CD14-positive monocyte (primary cell): Measurements from ENCODE around the gene RGS19. TPM values are rescaled to one million over a fixed set of nuclear protein-coding genes. Genes with fewer than 3 reads are reported as not detected.

Experiments used
- DNase-seq, 3 donors: peaks; one replicate each; pipeline ENCODE4 v3.0.0-alpha.2; 2011 to 2022
- H2AFZ ChIP-seq: 2 replicates; pipeline ENCODE4 v1.6.0; 2012; ENCODE audit warnings: mild to moderate bottlenecking, low read depth, low read length, inconsistent platforms; ENCODE audit not compliant: insufficient read depth, poor library complexity, severe bottlenecking
- H3K27ac ChIP-seq, 2 donors: 1 replicate in 1 of 2; 2 replicates in 1 of 2; pipeline ENCODE4 v1.5.1; 2012 to 2013; ENCODE audit warnings: low read length in 2 of 2, control low read depth in 1 of 2, inconsistent platforms in 1 of 2, low read depth in 1 of 2, mild to moderate bottlenecking in 1 of 2
- H3K27me3 ChIP-seq, 2 donors: one replicate each; pipeline versions ENCODE4 v1.6.0 to v1.6.1; 2011 to 2013; ENCODE audit warnings: low read length in 2 of 2; ENCODE audit not compliant: control insufficient read depth in 2 of 2, insufficient read depth in 2 of 2
- H3K36me3 ChIP-seq, 2 donors: replicated peaks in 1 of 2; 1 replicate in 1 of 2; 2 replicates in 1 of 2; pipeline versions ENCODE4 v1.5.1 to v1.6.1; 2012 to 2013; ENCODE audit warnings: low read length in 2 of 2, control low read depth in 1 of 2, inconsistent platforms in 1 of 2, mild to moderate bottlenecking in 1 of 2; ENCODE audit not compliant: insufficient read depth in 2 of 2, control insufficient read depth in 1 of 2
- H3K4me1 ChIP-seq, 2 donors: 1 replicate in 1 of 2; 2 replicates in 1 of 2; pipeline versions ENCODE4 v1.5.1 to v1.6.1; 2012 to 2013; ENCODE audit warnings: low read length in 2 of 2, control low read depth in 1 of 2, inconsistent platforms in 1 of 2, mild to moderate bottlenecking in 1 of 2, moderate library complexity in 1 of 2; ENCODE audit not compliant: insufficient read depth in 2 of 2, control insufficient read depth in 1 of 2
- H3K4me2 ChIP-seq: replicated peaks from 2 replicates; pipeline ENCODE3; 2012; ENCODE audit warnings: low read length, moderate library complexity, mild to moderate bottlenecking; ENCODE audit not compliant: poor library complexity, severe bottlenecking; ENCODE audit errors: extremely low read depth
- H3K4me3 ChIP-seq, 3 experiments: fragments of 200-600 bp in 1 of 3; sonication (generic) in 1 of 3; replicated peaks in 1 of 3; 1 replicate in 2 of 3; 2 replicates in 1 of 3; pipeline ENCODE4 v1.5.1; 2011 to 2013; ENCODE audit warnings: low read length in 3 of 3, mild to moderate bottlenecking in 3 of 3, control low read depth in 2 of 3, low read depth in 2 of 3, inconsistent platforms in 1 of 3, moderate library complexity in 1 of 3
- H3K79me2 ChIP-seq: 2 replicates; pipeline ENCODE4 v1.6.0; 2012; ENCODE audit warnings: mild to moderate bottlenecking, control low read depth, inconsistent platforms, low read length, moderate library complexity; ENCODE audit not compliant: insufficient read depth
- H3K9ac ChIP-seq: 2 replicates; pipeline ENCODE4 v1.6.0; 2017; ENCODE audit warnings: low read length, mild to moderate bottlenecking; ENCODE audit not compliant: insufficient read depth, poor library complexity, severe bottlenecking
- H3K9me3 ChIP-seq, 2 donors: replicated peaks in 1 of 2; 1 replicate in 1 of 2; 2 replicates in 1 of 2; pipeline versions ENCODE4 v1.5.1 to v1.6.1; 2012 to 2013; ENCODE audit warnings: low read length in 2 of 2, control low read depth in 1 of 2; ENCODE audit not compliant: control insufficient read depth in 1 of 2, insufficient read depth in 1 of 2
- H4K20me1 ChIP-seq: 2 replicates; pipeline ENCODE4 v1.6.0; 2012; ENCODE audit warnings: mild to moderate bottlenecking, low read length, control low read depth, moderate library complexity; ENCODE audit not compliant: insufficient read depth
- H3K27ac Mint-ChIP-seq, 7 donors: one replicate each; pipeline ENCODE4 v1.8.0; 2020; ENCODE audit warnings: mild to moderate bottlenecking in 7 of 7, mixed read lengths in 7 of 7, moderate library complexity in 6 of 7, inconsistent platforms in 2 of 7
- H3K27me3 Mint-ChIP-seq, 3 donors: one replicate each; pipeline ENCODE4 v1.8.0; 2021 to 2022; ENCODE audit warnings: low read depth in 3 of 3, mild to moderate bottlenecking in 3 of 3, mixed read lengths in 3 of 3, moderate library complexity in 3 of 3, inconsistent platforms in 1 of 3
- H3K36me3 Mint-ChIP-seq, 2 donors: one replicate each; pipeline ENCODE4 v1.8.0; 2020; ENCODE audit warnings: mixed read lengths in 2 of 2, inconsistent platforms in 1 of 2, mild to moderate bottlenecking in 1 of 2
- H3K4me1 Mint-ChIP-seq: one replicate; pipeline ENCODE4 v1.8.0; 2020; ENCODE audit warnings: mild to moderate bottlenecking, mixed read lengths
- H3K4me3 Mint-ChIP-seq, 2 donors: one replicate each; pipeline ENCODE4 v1.8.0; 2020; ENCODE audit warnings: mild to moderate bottlenecking in 2 of 2, mixed read lengths in 2 of 2, moderate library complexity in 1 of 2
- H3K9me3 Mint-ChIP-seq, 7 donors: one replicate each; pipeline ENCODE4 v1.8.0; 2020 to 2022; ENCODE audit warnings: mixed read lengths in 7 of 7, mild to moderate bottlenecking in 6 of 7, moderate library complexity in 6 of 7, inconsistent platforms in 2 of 7
- WGBS: methylation state at CpG from one replicate; pipeline ENCODE4 v1.1.5; 2013; ENCODE audit warnings: missing lambda C conversion rate; ENCODE audit not compliant: insufficient coverage; 5-methylcytosine and 5-hydroxymethylcytosine counted together
- intact Hi-C, 2 donors: fragments of 100-400 bp; cut with micrococcal nuclease; formaldehyde crosslinking; loops; one replicate each; pipeline versions ENCODE4 v1.15.0 to v1.15.1; 2023
- polyA plus RNA-seq, 3 donors: library from polyadenylated mRNA; depleted of rRNA in 1 of 3; unstranded in 2 of 3; stranded (reverse) in 1 of 3; fragments of 300-500 nt in 2 of 3; fragments of >200 nt in 1 of 3; fragmentation: Illumina TruSeq in 2 of 3; gene quantifications; 1 replicate in 2 of 3; 2 replicates in 1 of 3; pipeline ENCODE4 v1.2.3, GENCODE V29; 2012 to 2021
- TF ChIP-seq, protein P1 (sequence below): fragments of 200-600 bp; IDR thresholded peaks from one replicate; pipeline ENCODE4 v1.8.0; 2022; ENCODE audit warnings: antibody characterized with exemption, mild to moderate bottlenecking

RGS19 gene
- polyA plus RNA-seq, 3 donors: 235 to 280 (median 244) TPM

DNA sequence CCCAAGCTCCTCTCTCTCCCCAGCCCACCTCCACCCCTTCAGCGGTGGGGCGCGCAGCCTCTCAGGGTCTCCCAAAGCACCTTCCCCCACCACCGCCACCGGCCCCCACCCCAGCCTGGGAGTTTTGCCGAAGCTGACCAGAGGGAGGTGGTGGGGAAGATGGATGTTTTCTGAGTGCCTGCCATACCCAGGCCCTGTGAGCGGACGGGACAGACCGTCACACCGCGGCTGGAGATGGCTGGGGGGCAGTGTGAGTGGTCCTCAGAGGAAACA is 37.6 kb downstream of the RGS19 start:
- no peak overlapping the region for H3K27ac ChIP-seq
- H3K4me1 ChIP-seq: peaks cover 24 to 40% of the 10 kb centered on the region in 2 donors
- peaks cover 0 to 7% (median 2%) of the 10 kb centered on the region in 7 donors for H3K9me3 Mint-ChIP-seq
- peak overlapping the region; percentile 64 for H3K9ac ChIP-seq
- H3K4me3 Mint-ChIP-seq: peak overlapping the region; percentile 78 to 88
- no peaks in the 10 kb centered on the region for H3K79me2 ChIP-seq
- peak overlapping the region; percentile 83 for H2AFZ ChIP-seq
- no peak overlapping the region for H3K27ac Mint-ChIP-seq
- H3K27me3 ChIP-seq: peaks cover 24 to 67% of the 10 kb centered on the region in 2 donors
- TF ChIP-seq, protein P1, sequence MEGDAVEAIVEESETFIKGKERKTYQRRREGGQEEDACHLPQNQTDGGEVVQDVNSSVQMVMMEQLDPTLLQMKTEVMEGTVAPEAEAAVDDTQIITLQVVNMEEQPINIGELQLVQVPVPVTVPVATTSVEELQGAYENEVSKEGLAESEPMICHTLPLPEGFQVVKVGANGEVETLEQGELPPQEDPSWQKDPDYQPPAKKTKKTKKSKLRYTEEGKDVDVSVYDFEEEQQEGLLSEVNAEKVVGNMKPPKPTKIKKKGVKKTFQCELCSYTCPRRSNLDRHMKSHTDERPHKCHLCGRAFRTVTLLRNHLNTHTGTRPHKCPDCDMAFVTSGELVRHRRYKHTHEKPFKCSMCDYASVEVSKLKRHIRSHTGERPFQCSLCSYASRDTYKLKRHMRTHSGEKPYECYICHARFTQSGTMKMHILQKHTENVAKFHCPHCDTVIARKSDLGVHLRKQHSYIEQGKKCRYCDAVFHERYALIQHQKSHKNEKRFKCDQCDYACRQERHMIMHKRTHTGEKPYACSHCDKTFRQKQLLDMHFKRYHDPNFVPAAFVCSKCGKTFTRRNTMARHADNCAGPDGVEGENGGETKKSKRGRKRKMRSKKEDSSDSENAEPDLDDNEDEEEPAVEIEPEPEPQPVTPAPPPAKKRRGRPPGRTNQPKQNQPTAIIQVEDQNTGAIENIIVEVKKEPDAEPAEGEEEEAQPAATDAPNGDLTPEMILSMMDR: no peak
- peaks cover 21% of the 10 kb centered on the region for H3K4me1 Mint-ChIP-seq
- intact Hi-C loops: no loop called here
- no peaks in the 10 kb centered on the region for H3K36me3 Mint-ChIP-seq
- peaks cover 71 to 92% (median 75%) of the 10 kb centered on the region in 3 donors for H3K27me3 Mint-ChIP-seq
- no peaks in the 10 kb centered on the region for H3K36me3 ChIP-seq
- 0% methylated on average over 5 of the region's 11 CpGs for WGBS
- H3K4me2 ChIP-seq: peak overlapping the region; percentile 85
- no peaks in the 10 kb centered on the region for H3K9me3 ChIP-seq
- peak overlapping the region; percentile 39 to 78 (median 49) for H3K4me3 ChIP-seq
- no peaks in the 10 kb centered on the region for H4K20me1 ChIP-seq
- DNase-seq: no peak

DNA sequence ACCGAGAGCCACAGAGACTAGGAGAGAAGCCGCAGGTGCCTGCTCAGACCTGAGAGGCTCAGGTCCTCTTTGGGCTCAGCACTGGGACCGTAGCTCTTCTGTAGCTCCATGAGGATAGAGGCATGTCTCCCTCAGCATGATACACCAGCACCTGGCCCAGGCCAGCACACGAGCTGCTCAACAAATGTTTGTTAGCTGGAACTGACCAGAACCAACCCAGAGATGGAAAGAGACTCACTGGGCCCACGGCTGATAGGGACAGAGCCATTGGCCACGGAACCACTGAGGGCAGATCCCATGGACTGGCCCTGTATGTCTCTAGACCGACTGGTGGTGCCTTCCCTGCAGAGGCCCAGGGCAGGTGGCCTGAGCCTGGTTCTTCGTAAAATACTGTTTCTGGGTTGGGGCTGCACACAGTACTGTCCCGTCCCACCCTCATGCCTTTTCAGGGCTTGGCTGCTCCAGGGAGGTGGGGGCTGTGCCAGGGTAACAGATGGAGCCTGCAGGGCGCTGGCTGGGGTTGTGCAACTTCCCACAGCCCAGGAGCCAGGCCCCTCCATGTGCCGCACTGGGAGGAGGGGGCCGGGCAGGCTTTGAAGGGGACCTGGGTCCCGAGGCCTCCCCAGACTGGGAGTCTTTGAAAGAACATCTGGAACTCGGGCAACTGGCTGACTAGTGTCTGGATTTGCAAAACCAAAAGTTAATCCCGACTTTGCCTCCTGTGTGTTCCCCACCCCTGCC is 38.1 kb downstream of the RGS19 start:
- H3K4me1 ChIP-seq: peaks cover 24 to 40% of the 10 kb centered on the region in 2 donors

More for the DNA sequence above, 38.1 kb downstream of the RGS19 start:
- intact Hi-C loops: no loop called here
- peak overlapping the region; percentile 64 for H3K9ac ChIP-seq
- Mint-ChIP-seq H3K27ac (no peak overlapping the region), H3K27me3 (peaks cover 71 to 92% (median 75%) of the 10 kb centered on the region in 3 donors), H3K36me3 (no peaks in the 10 kb centered on the region), H3K4me3 (peak overlapping the region; percentile 78 to 88), H3K4me1 (peaks cover 21% of the 10 kb centered on the region), H3K9me3 (peaks cover 0 to 7% (median 2%) of the 10 kb centered on the region in 7 donors)
- H2AFZ ChIP-seq: peak overlapping the region; percentile 83
- H3K4me2 ChIP-seq: peak overlapping the region; percentile 85
- no peaks in the 10 kb centered on the region for H3K79me2 ChIP-seq
- H3K9me3 ChIP-seq: no peaks in the 10 kb centered on the region
- H3K27ac ChIP-seq: no peak overlapping the region
- TF ChIP-seq, protein P1: no peak
- no peak for DNase-seq
- H3K36me3 ChIP-seq: no peaks in the 10 kb centered on the region
- peak overlapping the region in 1 of 3 experiments; percentile 78 for H3K4me3 ChIP-seq
- 31% methylated on average over 15 of the region's 15 CpGs for WGBS
- H4K20me1 ChIP-seq: no peaks in the 10 kb centered on the region
- peaks cover 24 to 69% of the 10 kb centered on the region in 2 donors for H3K27me3 ChIP-seq
